HG02798 (cell line): ENCODE data around the gene CFAP57.
A peak's percentile ranks its signal among the peaks of the same experiment; 100 is the strongest.

Experiments
- ATAC-seq: cut with Tn5 transposase; IDR thresholded peaks from one replicate; pipeline ENCODE4 v1.9.1; 2021; ENCODE audit warnings: mild to moderate bottlenecking; ENCODE audit not compliant: unreplicated experiment, poor library complexity

Gene CFAP57

DNA sequence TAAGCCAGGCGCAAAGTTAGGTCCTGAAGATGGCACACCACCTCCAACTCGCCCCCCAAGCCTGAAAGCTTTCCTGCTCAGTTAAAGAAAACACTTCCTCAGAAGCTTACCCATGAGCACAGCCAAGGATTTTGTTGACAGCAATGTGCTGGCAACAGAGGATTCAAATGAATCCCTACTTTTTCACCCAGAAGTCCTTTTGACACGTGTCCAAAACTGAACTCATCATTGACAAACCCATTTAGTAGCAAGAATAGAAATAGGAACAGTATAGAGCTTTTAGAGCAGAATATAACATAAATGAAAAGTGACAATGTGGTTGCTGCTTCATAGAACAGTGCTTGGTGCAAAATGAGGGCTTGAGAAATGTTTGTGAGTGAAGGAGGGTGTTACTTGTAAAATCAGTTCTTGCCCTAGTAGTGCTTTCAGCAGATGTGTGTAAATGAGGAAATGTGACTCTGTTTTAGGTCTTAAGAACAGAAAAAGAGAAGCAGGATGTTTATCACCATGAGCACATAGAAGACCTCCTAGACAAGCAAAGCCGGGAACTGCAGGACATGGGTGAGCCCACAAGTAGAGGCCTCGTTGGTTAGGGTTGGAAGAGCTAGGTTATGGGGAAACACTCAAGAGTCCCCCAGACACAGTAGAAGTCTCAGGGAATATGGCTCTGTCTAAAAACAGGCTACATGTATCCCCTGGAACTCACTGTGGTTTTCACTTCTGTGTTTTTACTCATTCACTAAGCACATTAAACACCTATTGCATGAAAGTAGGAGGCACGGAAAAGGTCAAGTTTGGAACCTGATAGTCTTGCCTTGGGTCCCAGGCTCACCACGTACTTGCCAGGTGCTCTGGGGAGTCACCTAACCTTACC, 49.0 kb downstream of the CFAP57 start:
- ATAC-seq = peak; percentile 71

DNA sequence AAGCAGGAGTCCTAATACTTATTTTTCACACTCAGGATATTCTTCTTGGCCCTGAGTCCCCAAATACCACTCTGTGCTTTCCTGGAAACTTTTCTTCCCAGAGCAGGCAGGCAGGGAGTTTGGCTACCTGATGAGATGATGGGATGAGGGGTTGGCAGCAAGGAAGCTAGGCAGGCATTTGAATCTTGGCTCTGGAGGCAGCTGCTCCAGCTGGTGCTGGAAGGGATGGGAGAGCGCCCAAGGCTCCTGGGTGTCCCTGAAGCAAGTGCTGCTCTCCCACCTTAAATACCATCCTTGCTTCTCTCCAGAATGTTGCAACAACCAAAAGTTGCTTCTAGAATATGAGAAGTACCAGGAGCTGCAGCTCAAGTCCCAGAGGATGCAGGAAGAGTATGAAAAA, 49.7 kb downstream of the CFAP57 start:
- ATAC-seq = no peak

DNA sequence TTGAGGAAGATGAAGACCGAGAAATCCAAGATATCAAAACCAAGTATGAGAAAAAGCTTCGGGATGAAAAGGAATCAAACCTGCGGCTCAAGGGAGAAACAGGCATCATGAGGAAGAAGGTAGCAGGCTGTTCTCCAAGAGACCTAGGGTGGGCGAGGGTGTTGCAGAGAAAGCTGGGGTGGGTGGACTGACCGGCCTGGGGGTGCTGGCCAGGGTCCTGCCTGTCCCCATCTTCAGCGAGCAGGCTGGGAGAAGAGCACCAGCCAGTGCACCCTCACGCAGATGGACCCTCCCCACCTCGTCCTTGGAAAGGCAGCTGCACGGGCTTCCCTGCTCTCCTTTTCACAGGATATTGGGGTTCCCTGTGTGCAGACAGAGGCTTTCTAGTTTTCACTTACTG, 50.7 kb downstream of the CFAP57 start:
- no peak for ATAC-seq

DNA sequence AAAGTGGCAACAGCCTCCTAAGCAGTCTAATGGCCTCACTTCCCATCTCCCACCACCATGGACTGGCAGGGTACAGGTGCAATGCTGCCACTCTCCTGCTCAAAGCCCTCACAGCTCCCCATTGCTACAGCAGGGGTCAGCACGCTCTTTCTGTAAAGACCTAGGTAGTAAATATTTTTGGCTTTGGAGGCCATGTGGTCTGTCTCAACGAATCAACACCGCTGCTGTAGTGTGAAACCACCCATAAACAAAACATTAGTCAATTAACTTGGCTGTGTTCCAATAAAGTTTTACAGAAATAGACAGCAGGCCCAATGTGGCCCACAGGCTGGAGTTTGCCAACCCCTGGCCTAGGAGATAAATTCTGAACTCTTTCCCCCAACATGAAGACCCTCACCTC, 53.0 kb downstream of the CFAP57 start:
- ATAC-seq = no peak

DNA sequence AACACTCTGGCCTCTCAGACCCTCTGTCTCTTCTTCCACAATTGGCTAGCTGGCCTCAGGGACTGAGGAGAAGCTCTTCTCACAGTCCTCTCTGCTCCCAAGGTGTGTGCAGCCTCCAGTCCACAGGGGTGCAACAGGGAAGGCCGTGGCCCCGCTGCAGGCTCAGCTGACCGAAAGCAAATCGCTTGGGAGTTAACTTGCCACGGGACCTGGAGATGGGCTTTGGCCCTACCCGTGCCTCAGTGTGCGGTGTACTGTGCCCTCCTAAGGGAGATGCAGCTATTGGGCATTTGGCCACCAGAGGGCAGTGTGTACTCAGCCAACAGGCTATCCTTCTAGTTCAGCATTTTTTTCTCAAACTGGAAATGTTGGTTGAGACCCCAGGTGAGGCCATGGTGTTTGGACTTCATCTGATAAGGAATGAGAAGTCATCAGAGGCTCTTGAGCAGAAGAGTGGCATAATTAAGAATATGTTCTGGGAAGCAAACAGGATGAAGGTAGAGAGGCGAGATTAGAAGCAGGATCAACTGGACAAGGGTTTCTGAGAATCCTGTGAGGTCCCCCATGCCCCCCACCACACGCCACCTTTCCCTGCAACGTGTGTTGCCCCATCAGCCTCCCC, 55.1 kb downstream of the CFAP57 start:
- peak; percentile 62 for ATAC-seq

DNA sequence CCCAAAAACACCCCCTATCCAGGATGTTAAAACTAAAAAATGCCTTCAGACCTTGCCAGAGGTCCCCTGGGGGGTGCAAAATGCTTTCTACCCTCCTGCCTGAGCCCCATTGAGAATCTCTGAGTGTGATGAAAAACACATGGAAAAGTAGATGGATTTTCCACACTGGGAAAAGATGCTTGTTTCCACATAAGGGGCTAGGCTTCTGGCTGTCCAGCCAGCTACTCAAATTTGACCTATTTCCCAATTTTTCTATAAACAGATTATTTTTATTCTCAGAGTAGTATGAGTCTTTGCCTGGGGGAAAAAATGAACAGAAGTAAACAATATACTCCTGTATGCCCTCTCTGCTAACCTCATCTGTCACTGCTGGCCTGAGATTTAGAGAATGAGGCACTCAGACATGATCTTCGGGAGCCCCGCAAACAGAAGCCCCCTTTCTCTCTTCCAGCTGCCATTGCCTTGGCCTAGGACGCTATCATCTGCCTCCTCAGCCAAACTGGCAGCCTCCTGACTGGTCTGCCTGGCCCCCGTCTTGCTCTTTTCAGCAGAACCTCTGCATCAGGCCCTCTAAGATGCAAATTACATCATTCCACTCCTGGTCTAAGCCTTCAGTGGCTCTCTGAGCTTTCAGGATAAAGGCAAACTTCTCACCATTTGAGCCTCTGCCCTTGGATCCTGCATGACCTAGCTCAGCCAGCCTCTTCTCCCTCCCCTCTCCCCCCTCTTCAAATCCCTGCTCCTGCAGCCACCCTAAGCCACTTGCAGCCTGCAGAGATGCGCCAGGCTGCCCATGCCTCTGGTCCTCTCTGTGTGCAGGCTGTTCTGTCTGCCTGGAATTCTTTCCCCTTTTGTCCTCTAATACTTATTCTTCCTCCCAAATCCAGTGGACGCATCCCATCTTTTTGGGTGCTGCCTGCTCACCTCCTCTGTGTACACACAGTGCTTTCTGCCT, 58.0 kb downstream of the CFAP57 start:
- ATAC-seq = no peak

DNA sequence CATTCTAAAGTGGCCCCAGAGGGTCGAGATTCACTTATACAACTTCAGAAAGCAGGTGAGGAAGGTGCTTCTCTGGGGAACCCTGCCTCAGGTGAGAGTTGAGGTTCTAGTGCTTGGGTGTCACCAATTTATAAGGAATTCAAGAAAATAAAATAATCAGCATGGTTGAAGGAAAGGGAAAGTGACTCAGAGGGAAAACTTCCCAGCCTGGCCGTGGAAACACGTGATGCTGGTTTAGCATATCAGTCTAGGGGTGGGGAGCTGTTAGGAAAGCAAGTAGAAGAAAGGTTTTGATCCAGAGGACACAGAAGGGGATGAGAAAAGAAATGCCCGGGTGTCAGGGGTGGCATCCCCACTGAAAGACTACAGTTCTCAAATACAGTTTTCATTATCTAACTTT, 59.9 kb downstream of the CFAP57 start:
- ATAC-seq = no peak

DNA sequence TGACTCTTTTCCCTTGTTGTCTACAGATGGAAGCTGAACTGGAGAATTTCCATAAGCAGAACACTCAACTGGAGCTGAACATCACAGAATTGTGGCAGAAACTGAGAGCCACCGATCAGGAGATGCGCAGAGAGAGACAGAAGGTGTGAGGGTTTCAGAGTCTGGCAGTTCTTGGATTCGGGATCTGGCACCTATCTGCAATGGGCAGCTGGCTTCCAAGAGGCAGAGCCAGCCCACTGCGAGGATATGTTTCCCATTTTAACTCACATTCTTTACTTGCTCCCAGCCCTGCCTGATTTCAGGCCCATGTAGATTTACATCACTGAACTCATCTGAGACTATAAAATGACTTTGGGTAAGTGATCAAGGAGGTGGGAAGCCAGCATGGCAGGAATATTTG, 60.4 kb downstream of the CFAP57 start:
- no peak for ATAC-seq

DNA sequence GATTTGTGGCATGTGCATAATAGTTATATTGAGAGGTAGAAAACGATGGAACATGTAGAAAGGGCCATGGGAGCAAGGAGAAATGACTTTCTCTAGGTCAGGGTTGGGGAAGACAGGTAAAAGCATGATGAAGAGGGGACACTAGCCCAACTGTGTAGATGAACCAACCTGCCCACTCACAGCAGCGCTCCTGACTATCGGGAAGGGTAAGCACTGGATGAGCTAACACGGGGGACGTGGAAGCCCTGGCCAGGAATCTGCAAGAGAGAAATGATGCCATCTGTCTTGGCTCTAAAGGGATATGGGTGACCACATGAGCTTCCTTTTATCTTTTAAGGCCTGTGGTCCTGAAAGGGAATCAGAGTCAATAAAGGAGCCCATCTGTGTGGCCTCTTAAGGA, 61.5 kb downstream of the CFAP57 start:
- no peak for ATAC-seq

DNA sequence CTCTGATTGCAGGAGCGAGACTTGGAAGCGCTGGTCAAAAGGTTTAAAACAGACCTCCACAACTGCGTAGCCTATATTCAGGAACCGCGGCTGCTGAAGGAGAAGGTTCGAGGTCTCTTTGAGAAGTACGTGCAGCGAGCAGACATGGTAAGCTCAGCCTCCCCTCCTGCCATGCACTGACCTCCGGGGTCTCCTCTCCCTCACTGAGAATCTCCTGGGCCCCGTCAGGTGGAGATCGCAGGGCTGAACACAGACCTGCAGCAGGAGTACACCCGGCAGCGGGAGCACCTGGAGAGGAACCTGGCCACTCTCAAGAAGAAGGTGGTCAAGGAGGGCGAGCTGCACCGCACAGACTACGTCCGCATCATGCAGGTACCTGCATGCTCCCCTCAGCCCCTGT, 62.1 kb downstream of the CFAP57 start:
- ATAC-seq = no peak

DNA sequence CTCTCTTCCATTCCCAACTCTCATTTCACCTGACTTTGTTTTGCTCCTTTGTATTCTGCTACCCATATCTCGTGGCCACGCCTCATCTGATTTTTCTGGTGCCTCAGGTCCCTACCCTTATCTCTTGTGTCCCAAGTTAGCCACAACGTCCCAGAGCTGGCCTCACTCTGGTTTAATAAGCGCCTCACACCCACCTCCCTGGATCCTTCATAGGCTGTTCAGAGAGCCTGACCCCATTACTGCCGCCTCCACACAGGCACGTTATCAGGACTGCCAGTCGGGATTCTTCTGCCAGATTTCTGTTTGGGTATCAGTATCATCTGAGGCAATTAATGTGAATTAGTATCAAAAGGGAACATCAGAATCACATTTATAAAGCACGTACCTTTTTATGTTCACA, 62.9 kb downstream of the CFAP57 start:
- no peak for ATAC-seq

DNA sequence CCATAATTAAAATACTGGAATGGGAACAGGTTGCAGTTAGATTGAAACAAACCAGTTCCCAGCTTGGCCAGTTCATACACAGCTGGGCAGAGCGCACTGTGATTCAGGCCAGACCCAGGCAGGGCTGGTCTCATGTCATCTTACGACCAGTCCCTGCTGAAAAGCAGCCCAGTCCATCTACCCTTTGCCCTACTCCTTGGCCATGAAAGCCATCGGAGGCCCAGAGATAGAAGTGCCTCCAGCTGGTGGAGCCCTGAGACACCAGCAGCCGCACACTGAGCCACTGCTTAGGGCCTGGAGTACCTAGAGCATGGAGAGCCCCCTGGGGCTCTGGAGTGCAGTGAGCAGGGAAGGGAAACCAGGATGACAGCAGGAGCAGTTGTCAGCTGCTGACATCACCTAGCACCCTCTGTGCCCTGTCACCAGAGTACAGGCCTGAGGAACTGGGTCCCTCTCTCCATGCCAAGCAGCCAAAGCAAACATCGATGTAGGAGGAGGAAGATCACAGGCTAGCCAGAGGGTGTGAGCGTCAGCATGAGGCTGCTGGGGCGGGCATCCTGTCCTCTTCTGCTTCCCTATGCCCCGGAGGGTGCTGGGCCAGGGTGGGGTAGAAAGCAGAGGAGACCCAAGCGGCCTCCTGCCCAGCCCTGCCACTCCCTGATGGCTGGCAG, 63.5 kb downstream of the CFAP57 start:
- ATAC-seq = no peak

DNA sequence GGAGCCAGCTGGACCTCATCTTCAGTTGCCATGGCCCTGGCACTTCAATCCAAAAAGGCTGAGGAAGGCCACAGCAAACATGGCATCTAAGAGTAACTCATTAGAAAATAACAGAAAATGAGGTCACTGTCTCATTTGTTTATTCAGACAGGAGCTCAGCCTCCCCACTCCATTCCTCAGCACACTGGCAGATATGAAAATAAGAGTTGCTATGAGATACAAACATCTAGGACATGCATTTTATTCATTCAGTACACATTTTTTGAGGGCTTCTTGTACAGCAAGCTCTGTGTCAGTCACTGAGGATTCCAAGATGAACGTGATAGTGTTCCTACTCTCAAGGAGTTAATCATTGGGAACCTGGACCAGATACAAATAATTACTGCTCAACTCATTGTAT, 65.0 kb downstream of the CFAP57 start:
- ATAC-seq = no peak

DNA sequence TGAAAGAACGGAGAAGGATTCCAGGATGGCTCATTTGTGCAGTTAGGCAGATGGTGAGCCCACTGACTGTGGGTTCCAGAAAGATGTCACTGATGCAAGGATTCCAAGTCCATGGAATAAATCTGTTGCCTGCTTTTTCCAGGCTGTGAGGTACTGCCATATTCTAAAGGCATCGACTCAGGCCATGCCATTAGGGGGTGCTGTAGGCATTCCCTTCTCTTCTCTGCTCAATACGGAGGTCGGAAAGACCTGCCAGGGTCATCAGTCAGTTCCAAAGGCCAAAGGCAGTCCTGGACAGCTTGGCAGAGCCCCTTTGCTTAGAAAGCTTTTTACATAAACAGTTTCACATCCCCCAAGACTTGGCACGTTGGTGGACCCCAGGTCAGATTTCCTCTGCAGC, 66.0 kb downstream of the CFAP57 start:
- no peak for ATAC-seq

DNA sequence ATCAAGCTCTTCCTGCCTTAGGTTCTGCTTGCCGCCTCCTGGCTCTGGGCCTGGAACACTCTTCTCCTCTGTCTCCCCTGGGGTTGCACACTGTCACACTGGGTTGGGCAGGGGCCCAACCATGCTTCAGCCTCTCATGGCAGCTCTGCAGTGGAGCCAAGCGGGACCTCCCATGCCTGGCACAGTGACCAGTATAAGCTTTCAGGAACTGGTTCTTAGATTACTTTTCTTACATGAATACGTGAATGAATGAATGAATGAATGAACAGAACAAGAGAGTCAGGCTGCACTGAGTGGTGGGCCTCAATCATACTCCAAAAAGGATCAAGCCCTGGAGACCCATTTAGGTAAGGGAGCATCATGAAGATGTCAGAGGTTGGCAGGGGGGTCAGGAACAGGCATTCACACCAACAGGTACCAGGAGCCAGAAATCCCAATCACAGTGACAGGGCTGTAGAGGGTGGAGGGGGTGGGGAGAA, 66.9 kb downstream of the CFAP57 start:
- peak; percentile 26 for ATAC-seq

DNA sequence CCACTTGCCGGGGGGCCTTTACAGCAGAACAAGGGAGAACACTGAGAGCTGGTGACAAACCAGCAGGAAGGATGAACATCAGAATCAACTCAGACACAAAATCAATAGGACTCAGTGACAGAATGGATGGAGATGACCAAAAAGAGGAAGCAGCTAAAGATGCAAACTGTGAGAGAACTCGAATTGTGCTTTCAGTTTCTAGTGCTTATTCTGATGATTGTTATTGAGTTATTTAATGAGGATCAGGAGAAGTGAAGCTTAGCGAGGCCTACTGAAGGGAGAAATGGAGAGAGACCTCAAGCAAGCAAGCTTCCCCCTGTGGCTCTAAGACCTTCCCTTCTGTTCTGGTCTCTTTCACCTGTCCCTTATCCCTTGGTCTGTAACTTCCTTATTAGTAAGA, 67.4 kb downstream of the CFAP57 start:
- peak; percentile 53 for ATAC-seq

DNA sequence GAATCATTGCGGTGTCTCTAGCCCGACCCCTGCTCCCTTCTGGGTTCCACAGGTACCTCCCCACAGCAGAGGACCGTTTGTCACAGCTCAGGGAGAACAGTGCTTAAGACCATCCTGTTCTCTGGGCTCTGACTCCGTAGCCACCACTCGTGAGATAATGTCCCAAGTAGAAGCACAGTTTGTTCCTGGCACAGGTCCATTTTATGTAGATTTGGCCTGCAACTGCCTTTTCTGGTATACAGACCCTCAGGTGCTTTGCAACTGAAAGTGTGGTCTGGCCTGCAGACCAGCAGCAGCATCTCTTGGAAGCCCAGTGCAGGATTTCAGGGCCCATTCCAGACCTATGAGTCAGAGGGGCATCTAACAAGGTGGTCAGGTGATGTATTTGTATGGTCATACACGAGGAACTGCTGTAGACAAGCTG, 69.3 kb downstream of the CFAP57 start:
- ATAC-seq = no peak

DNA sequence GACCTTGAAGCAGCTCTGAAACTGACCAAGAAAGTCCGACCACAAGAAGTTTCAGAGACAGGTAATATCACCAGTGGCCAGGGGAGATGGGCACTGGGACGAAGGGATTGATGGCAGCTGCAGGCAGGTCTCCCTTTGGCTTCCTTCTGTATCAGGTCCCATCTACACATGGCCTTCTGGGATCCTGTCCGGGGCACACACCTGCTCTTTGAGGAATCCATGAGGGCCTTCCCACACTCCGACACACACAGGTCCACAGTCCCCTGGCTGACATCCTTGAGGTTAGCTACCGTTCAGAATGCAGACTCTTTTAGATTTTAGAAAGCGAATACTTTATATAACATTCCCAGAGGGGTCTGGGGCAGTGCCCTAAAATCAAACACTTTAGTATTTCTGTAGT, 71.2 kb downstream of the CFAP57 start:
- ATAC-seq = no peak

DNA sequence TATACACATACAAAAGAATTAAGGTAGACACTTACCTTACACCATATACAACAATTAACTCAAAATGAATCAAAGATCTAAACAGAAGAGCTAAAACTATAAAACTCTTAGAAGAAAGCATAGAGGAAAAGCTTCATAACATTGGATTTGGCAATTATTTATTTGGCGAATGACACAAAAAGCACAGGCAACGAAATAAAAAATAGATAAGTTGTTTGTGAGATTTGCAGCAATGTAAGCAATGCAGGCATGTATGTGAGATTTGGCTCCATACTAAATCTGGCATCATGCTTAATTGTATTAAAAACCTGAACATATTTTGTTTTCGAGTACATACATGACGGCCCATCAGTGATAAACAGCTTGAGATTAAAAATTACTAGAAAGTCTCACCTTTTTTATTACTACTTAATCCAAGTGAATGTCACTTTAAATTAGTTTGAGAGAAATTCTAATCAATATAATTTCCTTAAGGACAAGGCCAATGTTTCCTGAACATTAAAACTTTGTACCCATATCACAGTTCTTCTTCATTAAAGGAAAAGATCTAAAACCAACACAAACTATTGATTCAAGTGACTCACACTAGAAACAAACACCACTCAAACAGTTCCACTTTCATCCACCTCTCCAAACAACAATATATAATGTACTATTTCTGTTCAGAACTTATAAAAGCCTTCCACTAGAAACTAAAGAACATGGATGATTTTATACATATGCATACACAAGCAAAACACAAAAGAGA, 74.5 kb downstream of the CFAP57 start:
- ATAC-seq = no peak
